Measurements from ENCODE around the gene KCNIP4.
"Not testable (repeated sequence)": the region's sequence is repeated elsewhere in the genome, so short reads cannot be mapped to it uniquely, and the experiment has no call there.

Gene KCNIP4

DNA sequence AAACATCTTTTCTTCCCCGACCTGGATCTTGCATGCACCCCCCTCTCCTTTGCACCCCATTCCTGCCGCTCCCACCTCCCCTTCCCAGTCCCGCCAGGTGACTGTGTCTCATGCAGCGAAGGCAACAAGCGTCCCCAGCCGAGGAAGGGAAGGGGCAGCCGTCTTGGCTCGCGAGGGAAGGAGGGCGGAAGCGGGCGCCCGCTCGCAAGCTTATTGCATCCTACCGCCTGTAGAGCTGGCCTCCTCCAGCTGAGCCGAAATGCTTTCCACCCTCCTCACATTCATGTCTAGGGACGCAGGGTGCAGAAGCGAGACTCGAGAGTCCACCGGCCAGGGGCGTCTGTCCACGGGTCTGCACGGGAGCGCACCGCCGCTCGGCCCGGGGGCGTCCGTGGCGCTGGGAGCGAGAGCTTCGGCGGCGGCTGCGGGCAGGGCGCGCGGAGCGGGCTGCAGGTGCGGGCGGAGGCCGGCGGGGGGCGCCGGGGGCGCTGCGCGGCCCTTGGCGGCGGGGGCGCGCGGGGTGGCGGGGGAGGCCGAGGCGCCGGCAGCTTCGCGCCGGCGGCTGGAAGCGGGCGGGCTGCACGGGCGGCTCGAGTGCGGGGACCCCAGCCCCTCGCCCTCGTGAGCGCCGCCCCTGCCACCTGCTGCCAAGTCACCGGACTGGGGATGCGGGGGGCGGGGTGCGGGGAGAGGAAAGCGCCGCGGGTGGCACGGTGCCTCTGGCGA, at the start of gene KCNIP4:
Gene KCNIP4, minus strand, starts transcription at position 426 of the 726 bp plus-strand sequence.
- TF ChIP-seq, protein P1, sequence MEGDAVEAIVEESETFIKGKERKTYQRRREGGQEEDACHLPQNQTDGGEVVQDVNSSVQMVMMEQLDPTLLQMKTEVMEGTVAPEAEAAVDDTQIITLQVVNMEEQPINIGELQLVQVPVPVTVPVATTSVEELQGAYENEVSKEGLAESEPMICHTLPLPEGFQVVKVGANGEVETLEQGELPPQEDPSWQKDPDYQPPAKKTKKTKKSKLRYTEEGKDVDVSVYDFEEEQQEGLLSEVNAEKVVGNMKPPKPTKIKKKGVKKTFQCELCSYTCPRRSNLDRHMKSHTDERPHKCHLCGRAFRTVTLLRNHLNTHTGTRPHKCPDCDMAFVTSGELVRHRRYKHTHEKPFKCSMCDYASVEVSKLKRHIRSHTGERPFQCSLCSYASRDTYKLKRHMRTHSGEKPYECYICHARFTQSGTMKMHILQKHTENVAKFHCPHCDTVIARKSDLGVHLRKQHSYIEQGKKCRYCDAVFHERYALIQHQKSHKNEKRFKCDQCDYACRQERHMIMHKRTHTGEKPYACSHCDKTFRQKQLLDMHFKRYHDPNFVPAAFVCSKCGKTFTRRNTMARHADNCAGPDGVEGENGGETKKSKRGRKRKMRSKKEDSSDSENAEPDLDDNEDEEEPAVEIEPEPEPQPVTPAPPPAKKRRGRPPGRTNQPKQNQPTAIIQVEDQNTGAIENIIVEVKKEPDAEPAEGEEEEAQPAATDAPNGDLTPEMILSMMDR (conservative IDR thresholded peaks at IDR 0.05; ENCODE audit: low read depth), result no peak
- CTCF ChIA-PET, result interaction anchor here (0.5 kb wide), 1 partner anchor 732 kb away, joined by 3 read pairs; no protein-coding TSS in a partner anchor
- H3K27ac ChIP-seq, result no peak within 1 kb of the TSS
- POLR2A ChIA-PET (ENCODE audit: low non-redundant PET), result no interaction called here
- peak; percentile 25 for DNase-seq (ENCODE audit: low spot score)

DNA sequence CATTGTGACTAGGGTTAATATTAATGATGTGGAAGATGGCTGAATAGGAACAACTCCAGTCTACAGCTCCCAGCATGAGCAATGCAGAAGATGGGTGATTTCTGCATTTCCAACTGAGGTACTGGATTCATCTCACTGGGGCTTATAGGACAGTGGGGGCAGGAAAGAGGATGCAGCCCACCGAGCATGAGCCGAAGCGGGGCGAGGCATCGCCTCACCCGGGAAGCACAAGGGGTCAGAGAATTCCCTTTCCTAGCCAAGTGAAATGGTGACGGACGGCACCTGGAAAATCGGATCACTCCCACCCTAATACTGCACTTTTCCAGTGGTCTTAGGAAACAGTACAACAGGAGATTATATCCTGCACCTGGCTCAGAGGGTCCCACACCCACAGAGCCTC, 48.0 kb upstream of the KCNIP4 start:
- CTCF ChIA-PET; POLR2A ChIA-PET (ENCODE audit: low non-redundant PET); DNase-seq (ENCODE audit: low spot score); H3K27ac ChIP-seq: not testable (repeated sequence)

DNA sequence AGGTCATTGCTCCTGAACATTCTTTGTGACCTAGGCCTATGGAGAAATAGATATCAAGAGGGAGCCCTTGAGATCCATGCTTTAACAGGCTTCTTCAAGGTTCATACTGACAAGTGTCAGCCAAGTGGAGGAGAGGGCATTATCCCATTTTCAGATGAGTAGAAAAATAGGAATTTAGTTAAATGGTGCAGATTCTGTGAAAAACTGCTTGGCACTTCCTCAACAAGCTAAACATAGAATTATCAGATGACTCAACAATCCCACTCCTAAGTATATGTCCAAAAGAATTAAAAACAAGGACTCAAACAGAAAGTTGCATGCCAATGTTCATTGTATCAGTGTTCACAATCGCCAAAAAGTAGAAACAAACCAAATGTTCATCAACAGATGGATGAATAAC, 43.8 kb upstream of the KCNIP4 start:
- no peak for DNase-seq (ENCODE audit: low spot score)
- TF ChIP-seq, protein P1 (conservative IDR thresholded peaks at IDR 0.05; ENCODE audit: low read depth), result no peak
- ChIA-PET POLR2A (ENCODE audit: low non-redundant PET) (no interaction called here), CTCF (no interaction called here)
- no peak overlapping the region for H3K27ac ChIP-seq

DNA sequence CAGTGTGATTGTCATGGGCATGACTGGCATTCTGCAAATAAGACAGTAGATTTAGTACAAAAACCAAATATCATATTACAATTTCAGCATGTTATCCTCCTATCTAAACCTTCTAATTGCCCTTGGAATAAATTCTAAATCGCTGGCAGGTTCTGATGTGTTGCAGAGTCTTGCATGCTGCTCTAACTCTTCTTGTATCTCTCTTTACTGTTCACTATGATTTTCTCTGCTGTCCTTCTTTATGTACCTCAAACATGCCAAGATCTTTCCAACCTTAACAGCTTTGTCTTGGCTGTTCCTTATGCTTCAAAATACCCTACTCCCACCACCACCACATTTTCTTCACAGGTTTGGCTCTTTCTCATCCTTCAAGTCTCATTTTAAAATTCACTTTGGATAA, 43.0 kb upstream of the KCNIP4 start:
- H3K27ac ChIP-seq, result no peak overlapping the region
- TF ChIP-seq, protein P1 (conservative IDR thresholded peaks at IDR 0.05; ENCODE audit: low read depth), result no peak
- no peak for DNase-seq (ENCODE audit: low spot score)
- ChIA-PET CTCF (no interaction called here), POLR2A (ENCODE audit: low non-redundant PET) (no interaction called here)

DNA sequence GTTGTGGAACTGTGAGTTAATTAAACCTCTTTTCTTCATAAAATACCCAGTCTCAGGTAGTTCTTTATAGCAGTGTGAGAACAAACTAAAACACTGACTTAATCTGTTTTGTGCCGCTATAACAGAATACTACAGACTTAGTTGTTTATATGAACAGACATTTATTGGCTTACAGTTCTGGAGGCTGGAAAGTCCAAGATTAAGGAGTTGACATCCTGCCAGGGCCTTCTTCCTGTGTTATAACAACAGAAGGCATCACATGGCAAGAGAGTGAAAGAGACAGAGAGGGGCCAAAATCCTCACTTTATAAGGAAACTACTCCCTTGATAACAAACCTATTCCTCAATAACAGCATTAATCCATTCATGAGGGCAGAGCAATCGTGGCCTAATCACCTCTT, 42.5 kb upstream of the KCNIP4 start:
- TF ChIP-seq, protein P1 (conservative IDR thresholded peaks at IDR 0.05; ENCODE audit: low read depth), result no peak
- H3K27ac ChIP-seq, result no peak overlapping the region
- CTCF ChIA-PET, result interaction anchor here (0.6 kb wide), 2 partner anchors 133 to 202 kb away, joined by 3 read pairs; no protein-coding TSS in a partner anchor
- POLR2A ChIA-PET (ENCODE audit: low non-redundant PET), result no interaction called here
- no peak for DNase-seq (ENCODE audit: low spot score)

DNA sequence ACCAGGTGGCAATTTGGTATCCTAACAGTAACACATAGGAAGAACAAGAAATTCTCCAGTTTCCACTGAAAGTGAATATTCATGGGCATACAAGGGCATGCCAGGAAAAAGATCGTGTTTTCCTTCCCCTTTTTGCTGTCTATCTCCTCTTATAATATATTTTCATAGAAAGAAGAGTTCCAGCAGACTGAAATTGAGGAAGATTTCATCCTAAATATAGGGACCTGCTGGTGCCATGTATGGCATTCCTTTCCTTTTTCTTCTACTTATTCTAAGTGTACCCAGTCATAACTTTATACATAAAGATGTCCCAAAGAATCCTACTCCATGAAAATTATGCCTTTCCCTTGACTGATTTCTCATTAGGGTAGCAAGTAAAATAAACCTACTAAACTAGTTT, 40.8 kb upstream of the KCNIP4 start:
- no peak for DNase-seq (ENCODE audit: low spot score)
- no peak overlapping the region for H3K27ac ChIP-seq
- ChIA-PET CTCF (no interaction called here), POLR2A (ENCODE audit: low non-redundant PET) (no interaction called here)
- TF ChIP-seq, protein P1 (conservative IDR thresholded peaks at IDR 0.05; ENCODE audit: low read depth), result no peak

DNA sequence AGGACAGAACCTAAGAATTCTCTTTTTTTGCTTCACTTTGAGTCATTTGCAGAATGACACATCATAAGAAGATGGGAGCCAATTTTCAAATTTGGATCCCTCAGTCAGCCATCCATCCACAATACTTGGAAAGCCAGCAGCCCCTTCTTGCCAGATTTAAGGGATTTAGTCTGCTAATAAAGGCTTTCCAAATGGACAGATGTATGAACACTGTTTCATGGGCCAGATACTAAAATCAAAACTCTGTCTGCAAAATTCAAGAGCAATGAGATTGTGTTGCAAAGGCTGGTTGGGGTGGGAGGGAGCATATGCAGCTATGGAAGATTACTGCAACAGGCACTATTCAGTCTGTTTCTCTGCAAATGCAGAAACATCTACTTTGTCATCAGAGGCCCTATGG, 37.7 kb upstream of the KCNIP4 start:
- no peak for DNase-seq (ENCODE audit: low spot score)
- TF ChIP-seq, protein P1 (conservative IDR thresholded peaks at IDR 0.05; ENCODE audit: low read depth), result no peak
- CTCF ChIA-PET, result no interaction called here
- no peak overlapping the region for H3K27ac ChIP-seq
- POLR2A ChIA-PET (ENCODE audit: low non-redundant PET), result no interaction called here
